ENCODE data around the gene PDIA3.
"Not testable (repeated sequence)": the region's sequence is repeated elsewhere in the genome, so short reads cannot be mapped to it uniquely, and the experiment has no call there.

PDIA3 gene

DNA sequence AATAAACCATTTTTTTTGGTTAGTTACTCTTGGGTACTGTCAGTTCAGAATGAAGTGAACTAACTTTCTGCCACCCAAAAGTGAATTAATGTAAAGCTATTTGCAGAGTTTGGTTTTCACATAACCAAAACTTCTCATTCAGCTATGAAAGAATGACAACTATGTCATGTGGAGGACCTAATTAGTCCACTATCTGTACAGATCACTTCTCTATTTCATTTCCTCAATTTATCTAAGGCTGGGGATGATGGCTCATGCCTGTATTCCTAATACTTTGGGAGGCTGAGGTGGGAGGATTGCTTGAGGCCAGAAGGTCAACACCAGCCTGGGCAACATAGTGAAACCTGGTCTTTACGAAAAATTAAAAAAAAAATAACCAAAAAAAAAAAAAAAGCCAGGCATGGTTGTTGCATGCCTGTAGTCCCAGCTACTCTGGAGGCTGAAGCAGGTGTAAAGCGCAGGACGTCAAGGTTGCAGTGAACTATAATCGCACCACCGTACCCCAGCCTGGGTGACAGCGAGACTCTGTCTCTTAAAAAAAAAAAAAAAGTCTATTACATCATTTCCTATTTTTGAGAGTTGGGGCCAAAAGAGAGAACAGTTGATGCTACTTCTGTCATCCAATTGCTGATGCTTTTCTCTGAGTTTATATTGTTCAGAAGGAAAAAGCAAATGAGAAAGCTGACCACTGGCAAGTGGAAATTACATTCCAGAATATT is 62.9 kb downstream of the PDIA3 start:
- no peak for DNase-seq

DNA sequence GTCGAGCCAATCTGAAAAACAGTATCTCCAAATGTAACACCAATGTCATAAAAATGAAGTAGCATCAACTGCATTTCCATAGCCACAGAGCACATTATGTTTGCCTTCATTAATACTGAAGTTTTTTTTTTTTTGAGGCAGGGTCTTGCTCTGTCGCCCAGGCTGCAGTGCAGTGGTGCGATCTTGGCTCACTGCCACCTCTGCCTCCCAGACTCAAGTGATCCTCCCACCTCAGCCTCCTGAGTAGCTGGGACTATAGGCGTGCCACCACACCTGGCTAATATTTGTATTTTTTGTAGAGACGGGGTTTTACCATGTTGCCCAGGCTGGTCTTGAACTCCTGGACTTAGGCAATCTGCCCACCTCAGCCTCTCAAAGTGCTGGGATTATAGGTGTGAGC is 68.8 kb downstream of the PDIA3 start:
- not testable (repeated sequence) for DNase-seq

DNA sequence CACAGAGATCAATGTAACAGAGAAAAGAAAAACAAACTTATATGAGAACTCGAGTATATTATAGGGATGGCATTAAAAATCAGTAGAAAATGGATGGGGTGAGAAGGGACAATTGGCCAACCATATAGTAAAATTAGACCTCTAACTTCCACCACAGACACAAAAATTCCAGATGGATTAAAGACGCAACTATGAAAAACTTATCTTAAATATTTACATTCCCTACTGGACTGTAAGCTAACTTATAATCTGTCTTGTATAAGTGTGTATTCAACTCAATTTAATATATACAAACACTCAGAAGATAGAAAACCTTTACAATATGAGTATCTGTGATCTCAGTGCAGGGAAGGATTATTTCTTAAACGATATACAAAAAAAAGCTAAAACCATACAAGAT is 75.3 kb downstream of the PDIA3 start:
- DNase-seq = no peak

Measured in right kidney (tissue), 1 donor.